ENCODE data around the gene SLC9A1. TPM values are rescaled to one million over a fixed set of nuclear protein-coding genes. Genes with fewer than 3 reads are reported as not detected.
"Not testable (repeated sequence)": the region's sequence is repeated elsewhere in the genome, so short reads cannot be mapped to it uniquely, and the experiment has no call there.

Gene SLC9A1
- total RNA-seq, 1 experiment from 2014 or later, result 5.2 TPM

- DNase-seq (ENCODE audit: low spot score), result no peak
These were observed 22.3 kb downstream of the SLC9A1 start for GRCh38 chr1:27132624-27133023.

GRCh38 chr1:27132147-27132546, 22.8 kb downstream of the SLC9A1 start:
- DNase-seq (ENCODE audit: low spot score), result no peak

GRCh38 chr1:27130798-27131197, 24.1 kb downstream of the SLC9A1 start:
- no peak for DNase-seq (ENCODE audit: low spot score)

GRCh38 chr1:27129225-27129624, 25.7 kb downstream of the SLC9A1 start:
- no peak for DNase-seq (ENCODE audit: low spot score)

- no peak for DNase-seq (ENCODE audit: low spot score)
These were observed 27.5 kb downstream of the SLC9A1 start for GRCh38 chr1:27127419-27127818.

- no peak for DNase-seq (ENCODE audit: low spot score)
These were observed 28.5 kb downstream of the SLC9A1 start for GRCh38 chr1:27126391-27126790.

- DNase-seq (ENCODE audit: low spot score), result not testable (repeated sequence)
These were observed 29.8 kb downstream of the SLC9A1 start for GRCh38 chr1:27125125-27125524.

- no peak for DNase-seq (ENCODE audit: low spot score)
These were observed 30.5 kb downstream of the SLC9A1 start for GRCh38 chr1:27124405-27124804.

GRCh38 chr1:27122652-27123051, 32.3 kb downstream of the SLC9A1 start:
- peak; percentile 88 for DNase-seq (ENCODE audit: low spot score)

- no peak for DNase-seq (ENCODE audit: low spot score)
These were observed 34.1 kb downstream of the SLC9A1 start for GRCh38 chr1:27120854-27121253.

- no peak for DNase-seq (ENCODE audit: low spot score)
These were observed 36.6 kb downstream of the SLC9A1 start for GRCh38 chr1:27118440-27118689.

- DNase-seq (ENCODE audit: low spot score), result no peak
These were observed 37.0 kb downstream of the SLC9A1 start for GRCh38 chr1:27117733-27118439.

- no peak for DNase-seq (ENCODE audit: low spot score)
These were observed 38.2 kb downstream of the SLC9A1 start for GRCh38 chr1:27116697-27117096.

GRCh38 chr1:27116232-27116631, 38.7 kb downstream of the SLC9A1 start:
- no peak for DNase-seq (ENCODE audit: low spot score)

GRCh38 chr1:27114546-27114945, 40.4 kb downstream of the SLC9A1 start:
- DNase-seq (ENCODE audit: low spot score), result no peak

- no peak for DNase-seq (ENCODE audit: low spot score)
These were observed 41.1 kb downstream of the SLC9A1 start for GRCh38 chr1:27113861-27114260.

GRCh38 chr1:27111626-27112573, 43.0 kb downstream of the SLC9A1 start:
- DNase-seq (ENCODE audit: low spot score), result peak; percentile 97

GRCh38 chr1:27109103-27109822, 45.7 kb downstream of the SLC9A1 start:
- DNase-seq (ENCODE audit: low spot score), result no peak

GRCh38 chr1:27108588-27108987, 46.3 kb downstream of the SLC9A1 start:
- no peak for DNase-seq (ENCODE audit: low spot score)

- no peak for DNase-seq (ENCODE audit: low spot score)
These were observed 48.2 kb downstream of the SLC9A1 start for GRCh38 chr1:27106561-27107323.

- no peak for DNase-seq (ENCODE audit: low spot score)
These were observed 49.9 kb downstream of the SLC9A1 start for GRCh38 chr1:27105018-27105417.

GRCh38 chr1:27103498-27103897, 51.4 kb downstream of the SLC9A1 start:
- DNase-seq (ENCODE audit: low spot score), result no peak

Data from H4 (cell line).